SH-SY5Y (cell line): Measurements from ENCODE around the gene HNRNPDL.

Experiments
- GATA2 ChIP-seq: IDR thresholded peaks from 2 replicates; pipeline ENCODE4 v1.6.1; 2011; ENCODE audit warnings: mild to moderate bottlenecking, low read depth, low read length
- GATA3 ChIP-seq: IDR thresholded peaks from 2 replicates; pipeline ENCODE4 v1.6.1; 2011; ENCODE audit warnings: low read depth, mild to moderate bottlenecking, low read length, moderate library complexity

DNA sequence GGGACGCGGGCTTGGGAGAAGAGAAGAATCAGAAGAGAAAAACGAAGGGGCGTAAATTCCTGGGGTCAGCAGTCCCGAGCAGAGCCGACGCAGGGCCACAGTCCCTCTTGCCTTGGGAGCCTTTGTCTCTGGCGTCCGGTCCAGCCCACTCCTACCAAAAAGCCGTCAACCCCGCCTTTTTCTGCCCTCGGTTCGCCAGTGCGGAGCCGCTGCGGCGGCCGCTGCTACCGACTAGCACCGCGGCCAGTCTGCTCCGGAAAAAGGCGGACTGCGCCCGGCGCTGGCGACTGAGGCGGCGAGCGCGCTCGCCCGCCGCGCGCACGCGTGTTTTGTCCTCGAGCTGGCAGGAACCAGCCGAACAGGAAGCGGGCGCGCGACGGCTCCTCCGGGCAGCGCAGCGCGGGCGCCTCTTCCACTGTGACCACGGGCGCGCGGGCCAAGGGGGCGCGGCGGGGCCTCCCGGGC is 502 bp downstream of the HNRNPDL start:
- TF ChIP-seq GATA2 (no peak), GATA3 (no peak)
